ENCODE results near the gene TLR3.

TLR3 gene

DNA sequence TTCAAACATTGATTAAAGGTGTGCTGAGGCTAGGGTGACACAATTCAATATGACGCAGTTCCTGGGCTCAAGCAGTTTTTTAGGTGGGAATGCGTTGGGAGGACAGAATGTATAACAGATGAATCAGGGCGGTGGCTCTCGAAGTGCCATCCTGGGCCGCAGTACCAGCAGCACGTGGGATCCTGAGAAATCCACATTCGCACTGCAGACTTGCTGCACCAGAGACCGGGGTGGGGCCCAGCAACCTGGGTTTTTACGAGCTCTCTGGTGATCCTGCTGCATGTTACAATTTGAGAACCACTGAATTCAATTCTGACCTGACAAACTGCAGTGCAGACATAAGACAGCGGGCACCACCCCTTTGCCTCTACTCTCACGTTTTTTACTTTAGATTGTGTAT, 65.9 kb downstream of the TLR3 start:
- Histone ChIP-seq H3K4me1 (ENCODE audit: control insufficient read depth, low read length) (peaks cover 11% of the 10 kb centered on the region), H3K9me3 (ENCODE audit: control insufficient read depth, insufficient read depth, low read length) (no peaks in the 10 kb centered on the region), H3K9me2 (replicated peaks; ENCODE audit: control insufficient read depth, low read length) (no peaks in the 10 kb centered on the region), H4K20me1 (ENCODE audit: control insufficient read depth, insufficient read depth, low read depth, low read length) (no peaks in the 10 kb centered on the region), H3K27ac (ENCODE audit: low read depth, low read length) (no peak overlapping the region), H3K36me3 (ENCODE audit: control insufficient read depth, low read length) (no peaks in the 10 kb centered on the region), H3K4me3 (ENCODE audit: low read length) (no peak overlapping the region), H3K4me2 (ENCODE audit: low read length) (no peak overlapping the region), H3F3A (ENCODE audit: control insufficient read depth, insufficient read depth) (no peaks in the 10 kb centered on the region), H3K27me3 (ENCODE audit: control insufficient read depth, low read length) (peaks cover 5% of the 10 kb centered on the region; the same call in 1 of the 2 replicates), H3K79me2 (ENCODE audit: control insufficient read depth, low read length) (no peaks in the 10 kb centered on the region)
- no peak for TF ChIP-seq CTCF (IDR thresholded peaks at IDR 0.05; ENCODE audit: low read depth, low read length, poor library complexity, severe bottlenecking)
- no peak for TF ChIP-seq EZH2phosphoT487 (IDR thresholded peaks at IDR 0.05; ENCODE audit: borderline replicate concordance, low read length)

GRCh38 chr4:186137196-186137794, 68.3 kb downstream of the TLR3 start:
- TF ChIP-seq CTCF (IDR thresholded peaks at IDR 0.05; ENCODE audit: low read depth, low read length, poor library complexity, severe bottlenecking) = peak; percentile 70
- TF ChIP-seq EZH2phosphoT487 (IDR thresholded peaks at IDR 0.05; ENCODE audit: borderline replicate concordance, low read length) = no peak
- Histone ChIP-seq H3K9me3 (ENCODE audit: control insufficient read depth, insufficient read depth, low read length) (no peaks in the 10 kb centered on the region), H3K4me2 (ENCODE audit: low read length) (no peak overlapping the region), H3K4me1 (ENCODE audit: control insufficient read depth, low read length) (peaks cover 11% of the 10 kb centered on the region), H3K27ac (ENCODE audit: low read depth, low read length) (no peak overlapping the region), H3K4me3 (ENCODE audit: low read length) (no peak overlapping the region), H3K27me3 (ENCODE audit: control insufficient read depth, low read length) (no peaks in the 10 kb centered on the region), H3K9me2 (replicated peaks; ENCODE audit: control insufficient read depth, low read length) (no peaks in the 10 kb centered on the region), H3F3A (ENCODE audit: control insufficient read depth, insufficient read depth) (no peaks in the 10 kb centered on the region), H3K79me2 (ENCODE audit: control insufficient read depth, low read length) (no peaks in the 10 kb centered on the region), H4K20me1 (ENCODE audit: control insufficient read depth, insufficient read depth, low read depth, low read length) (no peaks in the 10 kb centered on the region), H3K36me3 (ENCODE audit: control insufficient read depth, low read length) (no peaks in the 10 kb centered on the region)
